Osteocyte (in vitro differentiated cells): Measurements from ENCODE around the gene PLCB3. TPM values are rescaled to one million over a fixed set of nuclear protein-coding genes. Genes with fewer than 3 reads are reported as not detected.

Source experiments
- DNase-seq: peaks from one replicate; pipeline ENCODE4 v3.0.0; 2021; ENCODE audit warnings: mixed read lengths; ENCODE audit not compliant: unreplicated experiment; ENCODE audit errors: extremely low spot score
- H3K27ac Mint-ChIP-seq: one replicate; pipeline ENCODE4 v1.8.0; 2021; ENCODE audit warnings: mild to moderate bottlenecking, mixed read lengths; ENCODE audit not compliant: unreplicated experiment
- H3K27me3 Mint-ChIP-seq: one replicate; pipeline ENCODE4 v1.8.0; 2021; ENCODE audit warnings: mixed read lengths; ENCODE audit not compliant: unreplicated experiment
- H3K36me3 Mint-ChIP-seq: one replicate; pipeline ENCODE4 v1.8.0; 2021; ENCODE audit warnings: mixed read lengths; ENCODE audit not compliant: unreplicated experiment
- H3K4me1 Mint-ChIP-seq: one replicate; pipeline ENCODE4 v1.8.0; 2021; ENCODE audit warnings: mixed read lengths; ENCODE audit not compliant: unreplicated experiment
- H3K4me3 Mint-ChIP-seq: one replicate; pipeline ENCODE4 v1.8.0; 2021; ENCODE audit warnings: mild to moderate bottlenecking, moderate library complexity, mixed read lengths; ENCODE audit not compliant: unreplicated experiment
- H3K9me3 Mint-ChIP-seq: one replicate; pipeline ENCODE4 v1.8.0; 2021; ENCODE audit warnings: mixed read lengths; ENCODE audit not compliant: unreplicated experiment
- CTCF ChIP-seq: fragments of 200-600 bp; sonication (generic); IDR thresholded peaks from 2 replicates; pipeline ENCODE4 v1.5.0; 2021; ENCODE audit warnings: antibody characterized with exemption, mild to moderate bottlenecking, moderate library complexity
- long read RNA-seq: library from polyadenylated mRNA; unstranded; transcript quantifications from one replicate; pipeline ENCODE4 v2.0.0, GENCODE V29; 2021
- total RNA-seq: library from RNA; stranded (reverse); gene quantifications from 2 replicates; pipeline ENCODE4 v1.2.1, GENCODE V29; 2021

PLCB3 gene
- total RNA-seq: 30.2 and 32.0 TPM in 2 replicates
- long read RNA-seq: 0 reads

GRCh38 chr11:64251016-64251752 lies at the start of gene PLCB3:
PLCB3 (plus strand) TSS chr11:64251530; CDS start chr11:64251650, 120 bp downstream.
- peak within 1 kb of the TSS; percentile 64 for H3K27ac Mint-ChIP-seq
- DNase-seq: no peak
- no peaks in the 10 kb centered on the region for H3K9me3 Mint-ChIP-seq
- H3K4me1 Mint-ChIP-seq: peaks cover 26% of the 10 kb centered on the region
- H3K27me3 Mint-ChIP-seq: no peaks in the 10 kb centered on the region
- TF ChIP-seq CTCF: peak; percentile 82
- no peaks in the 10 kb centered on the region for H3K36me3 Mint-ChIP-seq
- peak within 1 kb of the TSS; percentile 86 for H3K4me3 Mint-ChIP-seq

- Mint-ChIP-seq H3K27ac (no peak overlapping the region), H3K4me1 (peaks cover 10% of the 10 kb centered on the region), H3K36me3 (peaks cover 55% of the 10 kb centered on the region), H3K27me3 (no peaks in the 10 kb centered on the region), H3K4me3 (no peak overlapping the region), H3K9me3 (no peaks in the 10 kb centered on the region)
- no peak for DNase-seq
- no peak for TF ChIP-seq CTCF
These were observed 49.8 kb upstream of the PLCB3 start for GRCh38 chr11:64201543-64201942.

GRCh38 chr11:64202992-64203391 lies 48.3 kb upstream of the PLCB3 start:
- no peak overlapping the region for H3K27ac Mint-ChIP-seq
- DNase-seq: no peak
- TF ChIP-seq CTCF: no peak
- no peaks in the 10 kb centered on the region for H3K9me3 Mint-ChIP-seq
- H3K4me3 Mint-ChIP-seq: no peak overlapping the region
- peaks cover 17% of the 10 kb centered on the region for H3K4me1 Mint-ChIP-seq
- H3K36me3 Mint-ChIP-seq: peaks cover 44% of the 10 kb centered on the region
- H3K27me3 Mint-ChIP-seq: no peaks in the 10 kb centered on the region

GRCh38 chr11:64203421-64204079 lies 47.8 kb upstream of the PLCB3 start:
- no peak for TF ChIP-seq CTCF
- Mint-ChIP-seq H3K27ac (peak overlapping the region; percentile 53), H3K4me3 (no peak overlapping the region), H3K9me3 (no peaks in the 10 kb centered on the region), H3K27me3 (no peaks in the 10 kb centered on the region), H3K4me1 (peaks cover 17% of the 10 kb centered on the region), H3K36me3 (peaks cover 41% of the 10 kb centered on the region)
- DNase-seq: no peak

- DNase-seq: no peak
- H3K9me3 Mint-ChIP-seq: no peaks in the 10 kb centered on the region
- peak overlapping the region; percentile 79 for H3K27ac Mint-ChIP-seq
- H3K27me3 Mint-ChIP-seq: no peaks in the 10 kb centered on the region
- H3K4me1 Mint-ChIP-seq: peaks cover 17% of the 10 kb centered on the region
- H3K36me3 Mint-ChIP-seq: peaks cover 38% of the 10 kb centered on the region
- no peak overlapping the region for H3K4me3 Mint-ChIP-seq
- no peak for TF ChIP-seq CTCF
These were observed 47.3 kb upstream of the PLCB3 start for GRCh38 chr11:64204080-64204440.
